ENCODE measurements around the gene GTF3C5.
"Not testable (repeated sequence)": the region's sequence is repeated elsewhere in the genome, so short reads cannot be mapped to it uniquely, and the experiment has no call there.

Gene GTF3C5

GRCh38 chr9:132997591-132997990, 33.2 kb upstream of the GTF3C5 start:
- peak; percentile 8 for DNase-seq

DNA sequence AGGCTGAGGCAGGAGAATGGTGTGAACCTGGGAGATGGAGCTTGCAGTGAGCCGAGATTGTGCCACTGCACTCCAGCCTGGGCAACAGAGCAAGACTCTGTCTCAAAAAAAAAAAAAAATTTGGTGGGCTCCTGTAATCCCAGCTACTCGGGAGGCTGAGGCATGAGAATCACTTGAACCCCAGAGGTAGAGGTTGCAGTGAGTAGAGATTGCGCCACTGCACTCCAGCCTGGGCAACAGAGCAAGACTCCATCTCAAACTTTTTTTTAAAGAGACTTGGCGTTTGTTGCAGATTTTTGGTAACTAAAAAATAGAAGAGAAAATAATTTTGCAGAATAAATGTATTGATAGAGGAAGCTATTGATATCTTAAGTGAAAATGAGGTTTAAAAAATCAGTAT, 32.6 kb upstream of the GTF3C5 start:
- DNase-seq, result not testable (repeated sequence)

DNA sequence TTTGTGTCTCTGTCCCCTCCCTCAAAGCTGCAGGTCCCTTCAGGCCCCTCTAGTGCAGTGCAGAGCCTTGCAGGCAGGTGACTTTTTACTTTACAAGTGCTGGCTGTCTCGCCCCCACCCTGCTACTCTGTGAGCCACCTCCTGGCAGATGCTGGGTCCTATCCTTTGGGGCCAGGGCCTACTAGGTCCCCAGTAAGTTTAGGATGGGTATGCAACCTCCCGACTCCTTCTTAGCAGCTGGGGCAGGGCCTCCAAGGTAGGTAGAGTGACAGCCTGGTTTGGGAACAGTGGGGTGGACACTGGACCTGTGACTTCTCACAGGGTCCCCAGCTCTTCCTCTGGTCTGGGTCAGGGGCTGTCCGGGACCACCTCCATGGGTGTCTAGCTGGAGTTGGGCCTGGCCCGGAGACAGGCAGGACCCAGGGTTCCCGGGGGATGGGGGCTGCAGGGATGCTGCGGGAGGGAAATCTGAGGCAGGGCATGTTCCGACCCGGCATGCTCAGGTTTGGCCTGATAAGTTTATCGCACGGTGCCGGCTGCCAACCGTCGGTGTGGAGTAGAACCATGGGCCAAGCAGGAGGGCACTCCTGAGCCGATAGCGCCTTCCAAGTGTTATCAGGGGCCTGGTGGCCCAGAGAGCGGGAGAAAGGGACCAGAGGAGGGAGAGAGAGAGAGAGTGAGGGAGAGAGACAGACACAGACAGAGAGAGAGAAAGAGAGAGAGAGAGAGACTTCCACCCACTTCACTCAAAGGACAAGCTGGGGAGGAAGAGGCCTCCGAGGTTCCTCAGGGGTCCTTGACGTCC, 31.8 kb upstream of the GTF3C5 start:
- no peak for DNase-seq

GRCh38 chr9:133002147-133003070, 28.4 kb upstream of the GTF3C5 start:
- DNase-seq, result no peak

- no peak for DNase-seq
Observed at GRCh38 chr9:133003071-133003461, 27.7 kb upstream of the GTF3C5 start.

- no peak for DNase-seq
Observed at GRCh38 chr9:133003671-133004090, 27.1 kb upstream of the GTF3C5 start.

DNA sequence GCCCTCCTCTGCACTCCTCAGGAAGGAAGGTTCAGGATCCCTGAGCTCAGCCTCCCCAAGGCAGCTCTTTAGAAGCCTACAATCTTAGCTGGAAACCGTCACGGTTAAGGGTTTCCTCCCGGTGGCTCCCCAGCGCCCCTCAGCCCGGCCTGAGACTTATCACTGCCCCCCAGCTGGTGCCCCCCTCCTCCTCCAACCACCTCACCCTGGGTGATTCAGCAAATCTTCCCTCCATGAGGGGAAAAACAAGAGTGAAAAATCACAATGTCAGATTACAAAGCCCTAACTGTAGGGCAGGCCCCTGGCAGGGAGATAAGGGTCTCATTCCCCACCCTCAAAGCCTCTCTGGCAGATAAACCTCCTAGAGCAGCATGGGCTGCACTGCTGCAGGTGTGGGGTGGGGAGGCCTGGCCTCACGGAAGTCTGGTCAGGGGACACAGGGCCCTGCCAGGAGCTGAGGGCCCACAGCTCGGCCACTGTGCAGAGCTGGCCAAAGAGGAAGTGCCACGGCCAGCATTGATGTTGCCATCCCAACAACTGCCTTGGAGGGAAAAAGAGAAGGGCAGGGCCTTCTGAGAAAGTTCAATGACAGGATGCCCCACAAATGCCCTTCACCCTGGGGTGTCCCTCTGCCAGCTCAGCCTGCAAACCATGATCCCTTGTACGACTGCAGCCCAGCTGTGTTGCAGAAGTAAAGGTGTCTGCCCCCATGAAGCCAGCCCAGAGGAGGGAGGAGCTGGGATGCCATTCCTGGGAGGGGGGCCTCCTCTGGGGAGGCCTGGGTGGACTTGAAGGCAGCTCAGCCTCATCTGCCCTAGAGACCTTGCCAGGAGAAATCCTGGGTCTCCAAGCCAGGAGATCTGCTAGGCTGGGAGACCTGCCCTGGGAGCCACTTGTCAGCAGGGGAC, 26.5 kb upstream of the GTF3C5 start:
- no peak for DNase-seq

DNA sequence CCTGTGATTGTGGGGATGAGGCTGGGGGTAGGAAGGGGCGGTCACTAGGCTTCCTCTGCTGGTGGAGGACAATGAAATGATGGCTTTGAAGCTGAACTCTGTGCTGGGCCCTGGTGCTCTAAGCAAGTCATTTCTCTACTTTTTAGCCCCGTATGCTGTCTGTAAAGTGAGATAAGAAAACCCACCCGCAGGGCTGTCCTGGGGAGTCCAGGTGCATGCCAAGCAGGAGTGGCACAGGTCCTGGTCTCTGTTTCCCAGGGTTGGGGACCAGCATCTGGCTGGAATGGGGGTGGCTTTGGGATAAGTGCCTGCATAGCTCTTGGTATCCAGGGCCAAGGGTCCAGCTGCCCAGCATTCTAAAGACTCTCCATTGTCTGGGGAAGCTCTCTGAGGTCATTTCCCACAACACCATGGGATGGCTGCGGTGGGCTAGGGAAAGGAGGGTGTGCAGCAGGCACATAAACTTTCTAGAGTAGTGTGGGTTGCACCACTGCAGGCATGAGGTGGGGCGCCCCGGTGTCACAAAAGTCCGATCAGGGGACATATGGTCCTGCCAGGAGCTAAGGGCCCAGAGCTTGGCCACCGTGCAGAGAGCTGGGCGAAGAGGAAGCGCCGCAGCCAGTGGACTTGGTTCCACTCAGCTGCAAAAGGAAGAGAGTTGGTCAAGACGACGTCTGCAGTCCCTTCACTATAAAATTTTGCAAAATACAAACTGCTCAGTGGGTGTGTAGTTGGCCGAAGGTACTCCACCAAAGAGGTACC, 25.6 kb upstream of the GTF3C5 start:
- DNase-seq, result no peak

GRCh38 chr9:133005957-133006356, 24.8 kb upstream of the GTF3C5 start:
- DNase-seq, result no peak

- no peak for DNase-seq
Observed at GRCh38 chr9:133006731-133007352, 24.0 kb upstream of the GTF3C5 start.

- no peak for DNase-seq
Observed at GRCh38 chr9:133008406-133008805, 22.4 kb upstream of the GTF3C5 start.

GRCh38 chr9:133008824-133009223, 22.0 kb upstream of the GTF3C5 start:
- no peak for DNase-seq

DNA sequence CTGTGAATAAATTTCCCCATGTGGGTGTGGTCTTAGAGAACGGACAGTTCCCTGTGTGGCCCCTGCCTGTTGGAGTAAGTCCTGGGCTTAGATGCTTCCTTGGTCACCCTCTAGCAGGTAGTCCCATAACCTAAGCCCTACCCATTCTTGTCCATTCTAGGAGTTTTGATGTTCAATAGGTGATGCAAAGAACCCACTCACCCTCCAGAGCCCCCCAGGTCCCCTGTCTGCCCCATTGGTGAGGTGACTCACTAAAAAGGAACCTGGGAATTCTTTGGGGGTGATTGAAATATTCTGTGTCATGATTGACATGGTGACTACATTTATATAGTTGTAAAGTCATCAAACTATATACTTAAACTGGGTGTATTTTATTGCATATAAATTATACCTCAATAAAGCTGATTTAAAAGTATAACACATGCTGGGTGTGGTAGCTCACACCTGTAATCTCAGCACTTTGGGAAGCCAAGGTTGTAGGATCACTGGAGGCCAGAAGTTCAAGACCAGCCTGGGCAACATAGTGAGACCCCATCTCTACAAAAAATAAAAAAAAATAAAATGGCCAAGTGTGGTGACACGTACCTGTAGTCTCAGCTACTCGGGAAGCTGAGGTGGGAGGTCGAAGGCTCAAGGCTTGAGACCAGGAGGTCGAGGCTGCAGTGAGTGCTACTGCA, 20.8 kb upstream of the GTF3C5 start:
- no peak for DNase-seq

DNA sequence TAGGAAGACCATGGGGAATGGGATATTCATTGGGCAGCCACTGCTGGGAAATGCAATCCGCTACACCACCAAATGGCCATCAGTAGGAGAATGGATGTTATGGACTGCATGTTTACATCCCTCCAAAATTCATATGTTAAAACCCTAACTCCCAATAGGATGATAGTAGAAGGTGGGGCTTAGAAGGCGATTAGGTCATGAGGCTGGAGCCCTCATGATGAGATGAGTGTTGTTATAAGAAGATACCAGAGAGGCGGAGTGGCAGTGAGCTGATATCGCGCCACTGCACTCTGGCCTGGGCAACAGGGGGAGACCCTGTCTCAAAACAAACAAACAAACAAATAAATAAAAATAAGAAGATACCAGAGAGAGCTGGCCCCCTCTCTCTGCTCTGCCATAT, 16.1 kb upstream of the GTF3C5 start:
- no peak for DNase-seq

- peak; percentile 13 for DNase-seq
Observed at GRCh38 chr9:133023117-133023890, 7.5 kb upstream of the GTF3C5 start.

DNA sequence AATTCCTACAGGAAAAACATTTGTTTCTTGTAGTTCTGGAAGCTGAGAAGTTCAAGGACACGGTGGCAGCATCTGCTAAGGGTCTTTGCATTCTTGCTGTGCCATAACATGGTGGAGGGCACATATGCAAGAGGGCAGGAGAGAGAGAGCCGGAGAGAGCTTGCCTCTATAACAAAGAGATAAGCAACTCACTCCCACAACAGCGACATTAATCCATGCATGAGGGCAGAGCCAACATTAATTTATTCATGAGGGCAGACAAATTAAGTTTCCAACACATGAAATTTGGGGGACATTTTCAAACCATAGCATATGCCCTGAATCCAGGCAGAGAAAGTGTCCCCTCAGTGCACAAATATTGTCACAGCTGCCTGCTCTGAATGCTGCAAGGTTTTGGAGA, 4.4 kb upstream of the GTF3C5 start:
- DNase-seq, result no peak

GRCh38 chr9:133027134-133027533, 3.7 kb upstream of the GTF3C5 start:
- no peak for DNase-seq

- DNase-seq, result no peak
Observed at GRCh38 chr9:133028221-133028620, 2.6 kb upstream of the GTF3C5 start.

DNA sequence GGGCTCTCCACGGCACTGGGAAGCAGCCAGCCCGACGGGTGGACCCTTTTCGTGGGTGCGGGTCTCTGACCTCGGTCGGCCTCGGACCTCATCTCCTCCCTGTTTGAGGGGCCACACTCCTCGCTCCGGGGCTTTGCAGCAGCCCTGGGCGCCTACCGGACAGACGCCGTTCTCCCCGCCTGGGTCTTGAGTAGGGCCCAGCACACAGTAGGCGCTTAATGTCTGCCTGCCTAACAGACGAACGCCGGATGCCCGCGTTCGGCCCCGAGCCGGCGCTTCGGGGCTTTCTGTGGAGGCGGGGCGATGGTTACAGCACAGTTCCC, 842 bp upstream of the GTF3C5 start:
- DNase-seq, result no peak

GRCh38 chr9:133031130-133031422, 279 bp downstream of the GTF3C5 start:
- no peak for DNase-seq

GRCh38 chr9:133031496-133031911, 707 bp downstream of the GTF3C5 start:
- DNase-seq, result no peak
